Neural cell (in vitro differentiated cells): ENCODE measurements around the gene SIK3.

Experiments
- CTCF ChIP-seq: fragments of 450-650 bp; IDR thresholded peaks from 2 replicates; pipeline ENCODE4 v1.5.1; 2014; ENCODE audit warnings: antibody characterized with exemption, mild to moderate bottlenecking, moderate library complexity; ENCODE audit not compliant: poor library complexity, severe bottlenecking
- EP300 ChIP-seq: fragments of 450-650 bp; conservative IDR thresholded peaks from 2 replicates; pipeline ENCODE4 v1.6.1; 2014; ENCODE audit warnings: antibody characterized with exemption, mild to moderate bottlenecking, moderate library complexity; ENCODE audit not compliant: poor library complexity, severe bottlenecking
- EZH2 ChIP-seq: fragments of 200-600, 300-800 bp; shearing (Covaris generic), sonication (generic); IDR thresholded peaks from 2 replicates; pipeline ENCODE4 v1.6.1; 2014; ENCODE audit warnings: antibody characterized with exemption, low read length, borderline replicate concordance, mild to moderate bottlenecking; ENCODE audit not compliant: insufficient read depth, poor library complexity, severe bottlenecking
- MXI1 ChIP-seq: fragments of 450-650 bp; conservative IDR thresholded peaks from 2 replicates; pipeline ENCODE4 v1.6.1; 2014; ENCODE audit warnings: antibody characterized with exemption, mild to moderate bottlenecking; ENCODE audit not compliant: poor library complexity, severe bottlenecking
- POLR2AphosphoS5 ChIP-seq: IDR thresholded peaks from 2 replicates; pipeline ENCODE4 v1.6.1; 2012
- RAD21 ChIP-seq: fragments of 450-650 bp; conservative IDR thresholded peaks from 2 replicates; pipeline ENCODE4 v1.6.1; 2014; ENCODE audit warnings: antibody characterized with exemption, mild to moderate bottlenecking, moderate library complexity
- REST ChIP-seq: IDR thresholded peaks from 2 replicates; pipeline ENCODE4 v1.6.1; 2012; ENCODE audit warnings: borderline replicate concordance
- SMC3 ChIP-seq: fragments of 450-650 bp; conservative IDR thresholded peaks from 2 replicates; pipeline ENCODE4 v1.6.1; 2014; ENCODE audit warnings: antibody characterized with exemption, mild to moderate bottlenecking, moderate library complexity; ENCODE audit not compliant: poor library complexity
- TAF1 ChIP-seq: IDR thresholded peaks from 2 replicates; pipeline ENCODE4 v1.6.1; 2012; ENCODE audit warnings: low read depth

GRCh38 chr11:116814502-116814901 is 283.7 kb downstream of the SIK3 start:
- TF ChIP-seq CTCF: no peak
- no peak for TF ChIP-seq EP300
- TF ChIP-seq EZH2: no peak
- TF ChIP-seq POLR2AphosphoS5: no peak
- TF ChIP-seq RAD21: no peak
- no peak for TF ChIP-seq SMC3
- no peak for TF ChIP-seq TAF1
- TF ChIP-seq REST: no peak
- TF ChIP-seq MXI1: no peak
